Activated naive CD8-positive, alpha-beta T cell treated with anti-CD3 and anti-CD28 coated beads, Interleukin-2, amount 50 U/mL, for 24 hours (primary cell): ENCODE data around the gene TBC1D16.

Experiments
- ATAC-seq: fragments of 150-1000 bp; cut with Tn5 transposase; one replicate; pipeline ENCODE4 v1.10.0; 2021
- DNase-seq: peaks from one replicate; pipeline ENCODE4 v3.0.0; 2021
- H3K27ac Mint-ChIP-seq: one replicate; pipeline ENCODE4 v1.8.0; 2021; ENCODE audit warnings: mild to moderate bottlenecking, mixed read lengths
- H3K27me3 Mint-ChIP-seq: one replicate; pipeline ENCODE4 v1.8.0; 2021; ENCODE audit warnings: mixed read lengths
- H3K36me3 Mint-ChIP-seq: one replicate; pipeline ENCODE4 v1.8.0; 2021; ENCODE audit warnings: low read depth, mixed read lengths
- H3K4me1 Mint-ChIP-seq: one replicate; pipeline ENCODE4 v1.8.0; 2021; ENCODE audit warnings: mixed read lengths
- H3K4me3 Mint-ChIP-seq: one replicate; pipeline ENCODE4 v1.8.0; 2021; ENCODE audit warnings: mild to moderate bottlenecking, moderate library complexity, mixed read lengths
- H3K9me3 Mint-ChIP-seq: one replicate; pipeline ENCODE4 v1.8.0; 2021; ENCODE audit warnings: mixed read lengths

Gene TBC1D16

GRCh38 chr17:79955691-79956440, 79.8 kb downstream of the TBC1D16 start:
- peaks cover 8% of the 10 kb centered on the region for H3K4me1 Mint-ChIP-seq
- no peak overlapping the region for H3K27ac Mint-ChIP-seq
- no peak for DNase-seq
- H3K9me3 Mint-ChIP-seq: no peaks in the 10 kb centered on the region
- H3K36me3 Mint-ChIP-seq: no peaks in the 10 kb centered on the region
- no peak overlapping the region for H3K4me3 Mint-ChIP-seq
- H3K27me3 Mint-ChIP-seq: no peaks in the 10 kb centered on the region
- no peak for ATAC-seq

DNA sequence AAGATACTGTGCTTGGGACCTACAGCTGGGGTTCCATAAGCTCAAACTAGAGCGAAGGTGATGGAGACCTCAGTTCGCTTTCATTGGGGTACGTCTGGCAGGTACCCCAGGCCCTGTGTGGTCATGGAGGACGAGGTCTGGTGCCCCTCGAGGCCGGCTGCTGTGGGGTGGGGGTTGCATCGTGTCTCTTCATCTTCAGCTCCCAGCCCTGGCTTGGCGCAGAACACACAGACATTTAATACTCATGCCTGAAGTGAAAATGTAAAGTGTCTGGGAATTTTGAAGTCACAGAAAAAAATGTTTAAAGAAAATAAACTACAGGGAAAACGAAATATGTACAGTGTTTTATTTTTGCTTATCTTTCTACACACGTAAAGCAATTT, 80.5 kb downstream of the TBC1D16 start:
- ATAC-seq (no peak), DNase-seq (no peak)
- H3K27me3 Mint-ChIP-seq: no peaks in the 10 kb centered on the region
- H3K27ac Mint-ChIP-seq: no peak overlapping the region
- no peak overlapping the region for H3K4me3 Mint-ChIP-seq
- H3K4me1 Mint-ChIP-seq: peaks cover 6% of the 10 kb centered on the region
- no peaks in the 10 kb centered on the region for H3K9me3 Mint-ChIP-seq
- no peaks in the 10 kb centered on the region for H3K36me3 Mint-ChIP-seq

DNA sequence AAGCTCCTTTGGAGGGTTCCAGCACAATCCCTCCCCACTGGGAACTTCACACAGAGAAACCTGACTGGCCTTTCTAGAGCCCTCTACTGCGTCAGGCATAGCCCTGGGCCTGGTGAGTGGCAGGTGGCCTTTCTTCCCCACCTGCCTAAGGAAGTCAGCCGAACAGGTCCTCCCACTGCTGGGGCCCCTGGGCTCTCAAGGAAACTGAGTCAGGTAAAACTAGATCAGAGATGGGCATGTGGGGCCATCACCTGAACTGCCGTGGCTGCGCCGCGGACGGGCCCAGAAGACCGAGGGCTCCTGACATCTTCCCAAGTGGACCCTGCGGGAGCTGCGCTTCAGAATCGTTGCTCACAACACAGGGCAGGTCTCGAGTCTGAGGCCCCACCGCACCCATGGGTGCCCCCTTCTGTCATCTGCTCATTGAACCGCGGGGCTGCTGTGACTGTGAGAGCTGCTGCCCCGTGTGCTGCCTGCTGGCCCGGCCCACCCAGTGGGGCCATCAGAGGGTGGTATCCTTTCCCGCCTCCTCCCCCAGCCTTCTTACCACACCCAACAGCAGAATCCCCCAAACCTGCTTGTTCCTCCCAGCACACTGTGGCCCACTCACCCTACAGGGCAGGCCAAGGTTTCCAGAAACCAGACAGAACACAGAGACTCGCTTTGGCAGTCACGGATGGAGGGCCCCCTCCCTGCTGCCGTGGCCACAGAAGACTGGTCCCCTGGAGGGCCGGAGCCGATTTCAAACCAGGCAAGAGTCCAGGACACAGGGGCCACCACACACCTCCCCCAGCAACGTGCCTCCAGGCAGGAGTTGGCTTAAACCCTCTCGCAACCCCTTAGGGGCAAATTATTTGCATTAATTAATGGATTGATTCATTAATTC, 81.1 kb downstream of the TBC1D16 start:
- Mint-ChIP-seq H3K27me3 (no peaks in the 10 kb centered on the region), H3K27ac (no peak overlapping the region), H3K36me3 (no peaks in the 10 kb centered on the region), H3K4me1 (peaks cover 6% of the 10 kb centered on the region), H3K4me3 (no peak overlapping the region), H3K9me3 (no peaks in the 10 kb centered on the region)
- DNase-seq (no peak), ATAC-seq (no peak)

DNA sequence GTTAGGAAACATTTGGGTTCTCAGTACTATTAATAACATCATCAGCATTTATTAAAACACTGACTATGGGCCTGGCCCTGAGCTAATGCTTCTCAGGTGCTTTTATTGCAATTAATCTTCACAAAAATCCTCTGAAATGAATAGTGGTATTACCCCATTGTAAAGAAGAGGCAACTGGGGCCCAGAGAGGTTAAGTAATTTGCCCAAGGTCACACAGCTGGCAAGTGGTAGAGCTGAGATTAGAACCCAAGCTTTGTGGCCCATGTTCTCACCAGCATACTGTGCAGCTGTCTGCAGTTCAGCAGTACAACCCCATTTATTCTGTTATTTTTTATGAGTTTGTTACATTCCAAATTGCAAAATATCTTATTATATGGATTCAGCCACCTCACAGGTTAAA, 82.3 kb downstream of the TBC1D16 start:
- Mint-ChIP-seq H3K4me3 (no peak overlapping the region), H3K4me1 (peaks cover 6% of the 10 kb centered on the region), H3K36me3 (no peaks in the 10 kb centered on the region), H3K27ac (no peak overlapping the region), H3K27me3 (no peaks in the 10 kb centered on the region), H3K9me3 (no peaks in the 10 kb centered on the region)
- ATAC-seq: no peak
- no peak for DNase-seq

- H3K4me1 Mint-ChIP-seq: peaks cover 6% of the 10 kb centered on the region
- DNase-seq: no peak
- no peak overlapping the region for H3K27ac Mint-ChIP-seq
- no peak for ATAC-seq
- H3K36me3 Mint-ChIP-seq: no peaks in the 10 kb centered on the region
- no peaks in the 10 kb centered on the region for H3K27me3 Mint-ChIP-seq
- no peak overlapping the region for H3K4me3 Mint-ChIP-seq
- H3K9me3 Mint-ChIP-seq: no peaks in the 10 kb centered on the region
These were observed 82.8 kb downstream of the TBC1D16 start for GRCh38 chr17:79952901-79953300.

GRCh38 chr17:79952265-79952877, 83.3 kb downstream of the TBC1D16 start:
- ATAC-seq (no peak), DNase-seq (no peak)
- Mint-ChIP-seq H3K9me3 (no peaks in the 10 kb centered on the region), H3K27me3 (no peaks in the 10 kb centered on the region), H3K27ac (no peak overlapping the region), H3K4me3 (no peak overlapping the region), H3K4me1 (peaks cover 6% of the 10 kb centered on the region), H3K36me3 (no peaks in the 10 kb centered on the region)

- Mint-ChIP-seq H3K9me3 (no peaks in the 10 kb centered on the region), H3K4me1 (peaks cover 1% of the 10 kb centered on the region), H3K4me3 (no peak overlapping the region), H3K27me3 (no peaks in the 10 kb centered on the region), H3K27ac (no peak overlapping the region), H3K36me3 (no peaks in the 10 kb centered on the region)
- DNase-seq: no peak
- no peak for ATAC-seq
These were observed 84.1 kb downstream of the TBC1D16 start for GRCh38 chr17:79951361-79952264.

DNA sequence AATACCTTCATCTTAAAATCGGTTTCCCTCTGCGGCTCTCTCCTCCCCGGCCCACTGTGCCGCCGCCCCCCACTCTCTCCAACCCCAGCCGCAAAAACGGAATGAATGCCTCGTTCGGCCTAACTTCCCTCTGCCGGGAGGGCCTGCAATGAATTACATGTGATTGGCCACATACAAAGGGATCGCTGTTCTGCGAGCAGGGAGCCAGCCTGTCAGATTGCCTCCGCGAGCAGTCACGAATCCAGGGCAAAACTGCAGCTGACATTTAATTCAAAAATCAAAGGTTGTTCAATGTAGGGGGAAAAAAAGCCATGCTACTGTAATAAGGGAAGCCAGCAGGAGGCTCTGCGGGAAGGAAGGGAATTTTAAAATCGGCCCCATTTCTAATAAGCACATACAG, 84.9 kb downstream of the TBC1D16 start:
- no peak overlapping the region for H3K27ac Mint-ChIP-seq
- no peak overlapping the region for H3K4me3 Mint-ChIP-seq
- DNase-seq: no peak
- ATAC-seq: no peak
- no peaks in the 10 kb centered on the region for H3K36me3 Mint-ChIP-seq
- H3K4me1 Mint-ChIP-seq: peaks cover 3% of the 10 kb centered on the region
- no peaks in the 10 kb centered on the region for H3K27me3 Mint-ChIP-seq
- H3K9me3 Mint-ChIP-seq: no peaks in the 10 kb centered on the region

- no peak overlapping the region for H3K27ac Mint-ChIP-seq
- peaks cover 3% of the 10 kb centered on the region for H3K4me1 Mint-ChIP-seq
- no peaks in the 10 kb centered on the region for H3K9me3 Mint-ChIP-seq
- H3K4me3 Mint-ChIP-seq: no peak overlapping the region
- no peak for ATAC-seq
- no peak for DNase-seq
- no peaks in the 10 kb centered on the region for H3K36me3 Mint-ChIP-seq
- H3K27me3 Mint-ChIP-seq: no peaks in the 10 kb centered on the region
These were observed 85.4 kb downstream of the TBC1D16 start for GRCh38 chr17:79950306-79950705.

- no peaks in the 10 kb centered on the region for H3K9me3 Mint-ChIP-seq
- no peak overlapping the region for H3K4me3 Mint-ChIP-seq
- H3K27ac Mint-ChIP-seq: no peak overlapping the region
- H3K27me3 Mint-ChIP-seq: no peaks in the 10 kb centered on the region
- no peak for ATAC-seq
- peaks cover 3% of the 10 kb centered on the region for H3K4me1 Mint-ChIP-seq
- H3K36me3 Mint-ChIP-seq: no peaks in the 10 kb centered on the region
- DNase-seq: no peak
These were observed 85.9 kb downstream of the TBC1D16 start for GRCh38 chr17:79949656-79950209.

DNA sequence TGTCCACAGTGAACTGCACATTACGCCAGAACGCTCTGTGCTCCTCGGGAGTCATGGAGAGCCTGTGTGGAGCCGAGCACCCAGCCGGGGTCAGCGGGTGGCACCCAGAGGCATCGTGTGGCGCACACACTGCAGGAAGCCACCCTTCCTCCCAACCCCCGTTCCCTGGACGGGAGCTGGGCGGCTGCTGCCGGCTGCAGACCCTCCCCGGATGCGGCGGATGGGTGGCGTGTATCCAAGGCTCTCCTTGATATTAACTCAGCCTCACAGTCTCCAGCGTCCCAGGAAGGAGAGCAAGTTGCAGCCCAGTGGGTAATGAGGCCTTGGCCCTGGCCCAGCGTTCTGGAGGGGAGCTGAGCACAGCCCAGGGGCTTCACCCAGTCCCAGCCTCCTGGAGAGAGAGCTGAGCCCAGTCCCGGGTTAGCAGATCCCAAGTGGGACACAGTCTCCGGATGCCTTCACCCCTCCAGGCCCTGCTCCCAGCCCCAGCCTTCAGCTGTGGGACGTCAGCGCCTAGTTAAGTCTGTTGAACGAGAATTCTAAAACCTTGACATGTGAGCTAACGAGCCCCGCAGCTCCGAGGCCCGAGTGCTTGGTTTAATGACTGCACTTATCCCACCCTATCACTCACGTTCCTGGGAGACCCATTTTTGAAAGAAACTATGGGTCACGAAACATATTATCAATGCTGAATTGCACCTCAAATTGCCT, 86.6 kb downstream of the TBC1D16 start:
- H3K4me1 Mint-ChIP-seq: peaks cover 3% of the 10 kb centered on the region
- H3K9me3 Mint-ChIP-seq: no peaks in the 10 kb centered on the region
- ATAC-seq: no peak
- no peak overlapping the region for H3K4me3 Mint-ChIP-seq
- no peaks in the 10 kb centered on the region for H3K36me3 Mint-ChIP-seq
- no peak overlapping the region for H3K27ac Mint-ChIP-seq
- DNase-seq: no peak
- no peaks in the 10 kb centered on the region for H3K27me3 Mint-ChIP-seq

DNA sequence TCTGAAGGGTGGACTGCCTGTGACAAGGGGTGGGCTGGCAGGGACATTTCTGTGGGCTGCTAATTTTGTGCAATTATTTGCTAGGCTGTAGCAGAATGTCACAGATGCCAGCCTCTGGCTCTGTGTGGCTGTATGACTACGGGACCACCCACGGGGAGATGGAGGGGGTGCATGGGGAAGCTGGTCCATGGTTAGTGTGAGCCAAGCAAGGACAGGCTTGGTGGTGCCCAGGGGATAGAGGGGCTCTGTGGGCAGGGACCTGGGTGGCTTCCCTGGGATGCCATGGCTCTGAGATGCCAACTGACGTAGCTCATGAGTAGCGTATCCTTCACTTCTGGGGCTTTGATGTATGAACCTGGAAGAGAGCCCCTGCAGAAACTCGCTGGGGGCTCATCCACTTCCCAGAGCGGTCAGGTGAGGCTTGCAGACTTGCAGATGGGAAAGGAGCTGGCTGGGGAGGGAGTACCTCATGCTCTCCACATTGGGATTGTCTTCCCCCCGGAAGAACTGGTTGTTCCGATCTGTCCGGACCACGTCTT, 87.2 kb downstream of the TBC1D16 start:
- Mint-ChIP-seq H3K9me3 (no peaks in the 10 kb centered on the region), H3K36me3 (no peaks in the 10 kb centered on the region), H3K27ac (no peak overlapping the region), H3K27me3 (no peaks in the 10 kb centered on the region), H3K4me3 (no peak overlapping the region), H3K4me1 (peaks cover 4% of the 10 kb centered on the region)
- DNase-seq (no peak), ATAC-seq (no peak)

DNA sequence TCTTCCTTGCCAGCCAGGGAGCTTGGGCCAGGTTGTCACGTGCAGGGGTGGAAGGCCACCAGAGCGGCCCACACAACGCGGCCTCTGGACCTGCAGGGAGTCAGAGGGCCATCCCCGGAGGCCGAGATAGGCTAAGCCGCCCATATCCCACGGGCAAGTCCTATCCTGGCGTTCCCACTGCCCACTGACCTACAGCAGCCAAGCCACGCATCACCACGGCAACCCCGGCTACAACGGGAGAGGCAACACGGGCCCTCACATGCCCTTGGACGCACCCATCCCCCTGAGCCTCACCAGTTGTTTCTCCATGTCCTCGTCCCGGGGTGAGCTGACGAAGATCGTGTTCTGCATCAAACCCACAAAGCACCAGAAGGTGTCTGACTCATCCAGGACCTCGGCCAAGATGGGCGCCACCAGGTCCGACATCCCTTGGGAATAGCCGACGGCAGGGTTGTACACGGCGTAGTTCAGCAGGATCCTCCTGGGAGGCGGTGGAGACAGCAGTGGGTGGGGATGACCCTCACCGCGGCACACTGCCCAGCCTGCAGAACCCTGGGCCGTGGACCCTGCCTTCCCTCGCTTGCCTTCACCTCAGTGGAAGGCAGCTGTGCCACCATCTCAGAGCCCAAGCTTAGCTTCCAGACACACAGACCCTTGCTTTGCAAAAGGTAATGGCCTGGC, 88.2 kb downstream of the TBC1D16 start:
- ATAC-seq: no peak
- H3K9me3 Mint-ChIP-seq: no peaks in the 10 kb centered on the region
- no peaks in the 10 kb centered on the region for H3K27me3 Mint-ChIP-seq
- no peaks in the 10 kb centered on the region for H3K36me3 Mint-ChIP-seq
- DNase-seq: no peak
- no peak overlapping the region for H3K4me3 Mint-ChIP-seq
- no peak overlapping the region for H3K27ac Mint-ChIP-seq
- peaks cover 12% of the 10 kb centered on the region for H3K4me1 Mint-ChIP-seq
